K562 (cell line): ENCODE results near the gene SEC14L5. TPM values are rescaled to one million over a fixed set of nuclear protein-coding genes. Genes with fewer than 3 reads are reported as not detected.

ENCODE experiments used
- ATAC-seq: fragments of 200-7000 bp; cut with Tn5 transposase; 3 replicates; pipeline ENCODE4 v1.9.1; 2020; ENCODE audit warnings: moderate library complexity
- BruUV-seq: library from RNA; stranded (reverse); fragments of 400-500 nt; replicated peaks from 2 replicates; lab custom pipeline; 2021; lab: Mats Ljungman, UMichigan
- CTCF ChIA-PET: fragments of 300-600 bp; formaldehyde crosslinking; extraction: SDS; loops from one replicate; lab custom pipeline; 2021; ENCODE audit warnings: low intra/inter-chr PET ratio; lab: Yijun Ruan, JAX
- POLR2A ChIA-PET: fragments of 300-600, 350-650 bp; sonication (Branson Sonifier 250); formaldehyde crosslinking; extraction: SDS; loops from one replicate; lab custom pipeline; 2021; ENCODE audit warnings: antibody characterized with exemption, inconsistent platforms; lab: Yijun Ruan, JAX
- DNase-seq, 4 experiments: peaks; one replicate each; pipeline versions ENCODE4 v3.0.0 to v3.0.0-alpha.2; 2011 to 2018; ENCODE audit warnings: low spot score in 3 of 4, mixed read lengths in 3 of 4; ENCODE audit errors: extremely low read depth in 1 of 4
- FAIRE-seq: peaks from 2 replicates; lab custom pipeline; 2011; peaks lifted over from hg19 to GRCh38; lab: Jason Lieb, UNC
- H2AFZ ChIP-seq: 2 replicates; pipeline ENCODE4 v1.6.0; 2011; ENCODE audit warnings: low read depth, low read length, control low read depth, inconsistent platforms
- H3K27ac ChIP-seq: fragments of 200-600 bp; 3 replicates; pipeline ENCODE4 v1.8.0; 2011; ENCODE audit warnings: low read depth, mild to moderate bottlenecking, control low read depth, inconsistent platforms, low read length, moderate library complexity, mixed read lengths; ENCODE audit errors: extremely low read depth
- H3K27me3 ChIP-seq, 2 experiments: fragments of 300-600 bp in 1 of 2; 2 replicates in 1 of 2; 3 replicates in 1 of 2; pipeline versions ENCODE4 v1.6.0 to v1.8.0; 2011; ENCODE audit warnings: inconsistent platforms in 2 of 2, low read length in 2 of 2, mild to moderate bottlenecking in 1 of 2, mixed read lengths in 1 of 2, moderate library complexity in 1 of 2; ENCODE audit not compliant: control insufficient read depth in 2 of 2, insufficient read depth in 2 of 2
- H3K36me3 ChIP-seq: fragments of 300-600 bp; 3 replicates; pipeline ENCODE4 v1.8.0; 2011; ENCODE audit warnings: mild to moderate bottlenecking, low read length, inconsistent platforms; ENCODE audit not compliant: control insufficient read depth, insufficient read depth
- H3K4me1 ChIP-seq, 2 experiments: fragments of 200-600 bp in 1 of 2; replicated peaks in 1 of 2; 2 replicates in 1 of 2; 3 replicates in 1 of 2; pipeline versions ENCODE4 v1.5.1 to v1.8.0; 2011; ENCODE audit warnings: inconsistent platforms in 2 of 2, low read length in 2 of 2, mild to moderate bottlenecking in 1 of 2, mixed read lengths in 1 of 2, moderate library complexity in 1 of 2; ENCODE audit not compliant: control insufficient read depth in 2 of 2, insufficient read depth in 2 of 2
- H3K4me2 ChIP-seq: 2 replicates; pipeline ENCODE4 v1.6.1; 2011; ENCODE audit warnings: low read length, control low read depth, inconsistent platforms, mixed read lengths; ENCODE audit not compliant: insufficient read depth
- H3K4me3 ChIP-seq: fragments of 200-600 bp; sonication (generic), shearing (Covaris generic); 2 replicates; pipeline ENCODE4 v1.5.1; 2016; ENCODE audit warnings: control low read depth, inconsistent platforms
- H3K79me2 ChIP-seq: fragments of 200-600 bp; 3 replicates; pipeline ENCODE4 v1.8.0; 2011; ENCODE audit warnings: low read length, inconsistent platforms; ENCODE audit not compliant: control insufficient read depth, insufficient read depth
- H3K9ac ChIP-seq, 2 experiments: 2 replicates each; pipeline versions ENCODE4 v1.6.0 to v1.6.1; 2011; ENCODE audit warnings: low read depth in 2 of 2, low read length in 2 of 2, control low read depth in 1 of 2, inconsistent platforms in 1 of 2, mild to moderate bottlenecking in 1 of 2, mixed read lengths in 1 of 2; ENCODE audit not compliant: insufficient read depth in 1 of 2
- H3K9me1 ChIP-seq: one replicate; pipeline ENCODE4 v1.6.0; 2011; ENCODE audit warnings: inconsistent platforms, mild to moderate bottlenecking, low read length, moderate library complexity; ENCODE audit not compliant: control insufficient read depth, insufficient read depth
- H3K9me3 ChIP-seq: replicated peaks from 2 replicates; pipeline ENCODE4 v1.5.1; 2011; ENCODE audit warnings: low read depth, low read length, inconsistent platforms; ENCODE audit not compliant: control insufficient read depth, insufficient read depth
- H4K20me1 ChIP-seq: replicated peaks from 2 replicates; pipeline ENCODE4 v1.6.1; 2011; ENCODE audit warnings: low read length, inconsistent platforms, mixed read lengths; ENCODE audit not compliant: control insufficient read depth, insufficient read depth
- ADNP ChIP-seq: fragments of 200-800 bp; sonication (Bioruptor generic); IDR thresholded peaks from 2 replicates; pipeline ENCODE4 v1.6.1; 2016; ENCODE audit warnings: missing genetic modification characterization, missing compliant biosample characterization
- BCOR ChIP-seq: fragments of 450-650 bp; IDR thresholded peaks from 2 replicates; pipeline ENCODE4 v1.6.1; 2016
- EGR1 ChIP-seq: fragments of 450-650 bp; conservative IDR thresholded peaks from 2 replicates; pipeline ENCODE4 v1.6.1; 2017; ENCODE audit warnings: mild to moderate bottlenecking
- FOXK2 ChIP-seq, 2 experiments: fragments of 450-650 bp; IDR thresholded peaks in 1 of 2; conservative IDR thresholded peaks in 1 of 2; 2 replicates each; pipeline ENCODE4 v1.6.1; 2016; ENCODE audit warnings: low read depth in 2 of 2, mild to moderate bottlenecking in 1 of 2
- KDM1A ChIP-seq, 2 experiments: fragments of 450-650 bp; IDR thresholded peaks; 2 replicates each; pipeline ENCODE4 v1.6.1; 2016; ENCODE audit warnings: mild to moderate bottlenecking in 2 of 2
- RBM25 ChIP-seq: fragments of 200-400 bp; formaldehyde crosslinking; IDR thresholded peaks from 2 replicates; pipeline ENCODE4 v1.6.1; 2018; ENCODE audit warnings: low read length, low read depth, moderate library complexity; ENCODE audit not compliant: severe bottlenecking
- ZNF121 ChIP-seq: sonication (generic); formaldehyde crosslinking; conservative IDR thresholded peaks from 2 replicates; pipeline ENCODE4 v1.8.0; 2022; ENCODE audit warnings: missing genetic modification reagents
- WGBS: fragments of 100-300 bp; shearing (Covaris generic); methylation state at CpG from one replicate; pipeline ENCODE4 v1.1.6; 2016; ENCODE audit warnings: low coverage, mixed read lengths; ENCODE audit not compliant: insufficient coverage; ENCODE audit errors: missing lambda C conversion rate; 5-methylcytosine and 5-hydroxymethylcytosine counted together
- in situ Hi-C: fragments of 300-500 bp; cut with MboI; formaldehyde crosslinking; loops from 4 replicates; pipeline ENCODE4 v1.15.0; 2018; ENCODE audit warnings: inconsistent platforms, mixed read lengths
- intact Hi-C: fragments of 100-400 bp; cut with micrococcal nuclease; formaldehyde crosslinking; loops from 2 replicates; pipeline ENCODE4 v1.14.2; 2022
- polyA plus RNA-seq, 8 experiments: library from polyadenylated mRNA; depleted of rRNA in 4 of 8; stranded (reverse) in 5 of 8; unstranded in 3 of 8; fragments of >200 nt; fragmentation: Nextera tagmentation in 2 of 8; fragmentation: Illumina TruSeq in 1 of 8; extraction: Ambion mirVana in 2 of 8; extraction: Trizol in 1 of 8; gene quantifications; 2 replicates each; pipeline versions ENCODE4 v1.2.1 to v1.2.3, GENCODE V29; 2011 to 2014; ENCODE audit warnings: inconsistent platforms in 1 of 8, missing spikeins in 1 of 8
- total RNA-seq, 7 experiments: library from RNA; depleted of rRNA in 6 of 7; stranded (reverse); fragments of >200 nt in 6 of 7; fragmentation: Illumina TruSeq in 2 of 7; extraction: Trizol in 2 of 7; gene quantifications; 2 replicates each; pipeline versions ENCODE4 v1.2.1 to v1.2.3, GENCODE V29; 2011 to 2021; ENCODE audit warnings: low replicate concordance in 1 of 7
- TF ChIP-seq, protein P1 (sequence below): sonication (generic); formaldehyde crosslinking; IDR thresholded peaks from 2 replicates; pipeline ENCODE4 v1.8.0; 2023; ENCODE audit warnings: mild to moderate bottlenecking, missing genetic modification reagents

Gene SEC14L5
- total and polyA plus RNA-seq, 9 of the 15 experiments (the other 6 are each of a cell fraction or from before 2014, with no cell fraction given): 0.11 TPM; not detected in 8

DNA sequence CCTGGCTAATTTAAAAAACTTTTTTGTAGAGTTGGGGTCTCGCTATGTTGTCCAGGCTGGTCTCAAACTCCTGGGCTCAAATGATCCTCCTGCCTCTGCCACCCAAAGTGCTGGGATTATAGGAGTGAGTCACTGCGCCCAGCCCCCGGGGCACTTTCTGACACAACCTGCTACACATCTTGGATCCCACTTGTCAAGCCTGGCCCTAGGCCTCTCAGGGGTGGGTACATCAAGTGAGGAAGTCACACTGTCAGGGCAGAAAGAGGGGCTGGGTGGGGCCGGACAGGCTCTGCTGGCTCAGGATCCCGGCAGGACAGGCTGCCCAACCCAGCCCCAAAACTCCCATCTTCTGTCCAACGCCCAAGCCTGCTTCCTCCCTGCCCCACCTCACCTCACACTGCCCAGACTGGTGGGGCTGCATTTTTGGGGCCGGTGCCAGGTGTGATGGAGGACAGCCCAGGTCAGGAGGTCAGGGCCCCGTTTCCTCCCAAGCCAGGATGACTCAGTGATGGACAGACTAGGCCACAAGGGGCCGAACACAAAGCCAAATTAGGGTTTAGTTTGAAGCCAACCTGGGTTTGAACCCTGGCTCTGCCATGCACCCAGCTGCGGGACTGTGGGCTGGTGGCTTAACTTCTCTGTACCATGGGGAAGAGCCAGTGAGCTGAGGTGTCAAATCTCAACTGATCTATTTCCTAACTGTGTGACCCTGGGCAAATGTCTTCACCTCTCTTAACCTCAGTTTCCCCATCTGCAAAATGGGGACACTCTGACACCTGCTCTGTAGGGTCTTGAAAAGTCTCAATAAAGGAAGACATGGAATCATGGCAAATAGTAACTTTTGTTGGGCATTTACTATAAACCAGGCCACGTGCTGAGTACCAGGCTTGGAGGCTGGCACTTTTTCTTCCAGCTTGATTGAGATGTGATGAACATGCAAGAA is 12.3 kb upstream of the SEC14L5 start:
- Histone ChIP-seq H3K79me2 (no peaks in the 10 kb centered on the region), H3K9me1 (no peaks in the 10 kb centered on the region), H2AFZ (no peak overlapping the region), H3K4me1 (peaks cover 4 to 33% of the 10 kb centered on the region in 2 experiments; a peak in 3 of 5 replicates), H3K9me3 (no peaks in the 10 kb centered on the region), H4K20me1 (0 out of 2 replicates have a peak, but pooled peaks cover 3% of the 10 kb centered on the region), H3K4me3 (no peak overlapping the region), H3K9ac (no peak overlapping the region), H3K27ac (no peak overlapping the region), H3K27me3 (peaks cover 3 to 44% of the 10 kb centered on the region in 2 experiments; a peak in 3 of 5 replicates), H3K36me3 (no peaks in the 10 kb centered on the region)
- ChIA-PET CTCF (no interaction called here), POLR2A (no interaction called here)
- DNase-seq (no peak), FAIRE-seq (no peak)
- 7% methylated on average over 9 of the region's 11 CpGs for WGBS
- in situ Hi-C loops: no loop called here
- TF ChIP-seq EGR1 (no peak), RBM25 (peak; percentile 72), ADNP (tag) (0 out of 2 replicates have a peak, but pooled peaks have one; percentile 19), ZNF121 (CRISPR knock-in tag) (peak; percentile 71), BCOR (peak; percentile 43; the same call in 1 of the 2 replicates), FOXK2 (conservative IDR thresholded peaks at IDR 0.05 in 1 of 2, IDR thresholded peaks at IDR 0.05 in 1 of 2; ENCODE audit: low read depth in 2 of 2) (no peak), KDM1A (IDR thresholded peaks at IDR 0.05) (peak; percentile 12 to 32; a peak in 1 of 4 replicates)
- TF ChIP-seq, protein P1, sequence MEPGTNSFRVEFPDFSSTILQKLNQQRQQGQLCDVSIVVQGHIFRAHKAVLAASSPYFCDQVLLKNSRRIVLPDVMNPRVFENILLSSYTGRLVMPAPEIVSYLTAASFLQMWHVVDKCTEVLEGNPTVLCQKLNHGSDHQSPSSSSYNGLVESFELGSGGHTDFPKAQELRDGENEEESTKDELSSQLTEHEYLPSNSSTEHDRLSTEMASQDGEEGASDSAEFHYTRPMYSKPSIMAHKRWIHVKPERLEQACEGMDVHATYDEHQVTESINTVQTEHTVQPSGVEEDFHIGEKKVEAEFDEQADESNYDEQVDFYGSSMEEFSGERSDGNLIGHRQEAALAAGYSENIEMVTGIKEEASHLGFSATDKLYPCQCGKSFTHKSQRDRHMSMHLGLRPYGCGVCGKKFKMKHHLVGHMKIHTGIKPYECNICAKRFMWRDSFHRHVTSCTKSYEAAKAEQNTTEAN: no peak
- TF ChIP-seq, all 486 proteins: peak for 5
- intact Hi-C loops: no loop called here
- no peak for ATAC-seq
- no peak overlapping the region for H3K4me2 ChIP-seq
- no TSS peak for BruUV-seq
